GM19455 (cell line): ENCODE measurements around the gene CHST1.

ENCODE experiments used
- ATAC-seq: cut with Tn5 transposase; IDR thresholded peaks from one replicate; pipeline ENCODE4 v1.9.1; 2021; ENCODE audit not compliant: unreplicated experiment

CHST1 gene

DNA sequence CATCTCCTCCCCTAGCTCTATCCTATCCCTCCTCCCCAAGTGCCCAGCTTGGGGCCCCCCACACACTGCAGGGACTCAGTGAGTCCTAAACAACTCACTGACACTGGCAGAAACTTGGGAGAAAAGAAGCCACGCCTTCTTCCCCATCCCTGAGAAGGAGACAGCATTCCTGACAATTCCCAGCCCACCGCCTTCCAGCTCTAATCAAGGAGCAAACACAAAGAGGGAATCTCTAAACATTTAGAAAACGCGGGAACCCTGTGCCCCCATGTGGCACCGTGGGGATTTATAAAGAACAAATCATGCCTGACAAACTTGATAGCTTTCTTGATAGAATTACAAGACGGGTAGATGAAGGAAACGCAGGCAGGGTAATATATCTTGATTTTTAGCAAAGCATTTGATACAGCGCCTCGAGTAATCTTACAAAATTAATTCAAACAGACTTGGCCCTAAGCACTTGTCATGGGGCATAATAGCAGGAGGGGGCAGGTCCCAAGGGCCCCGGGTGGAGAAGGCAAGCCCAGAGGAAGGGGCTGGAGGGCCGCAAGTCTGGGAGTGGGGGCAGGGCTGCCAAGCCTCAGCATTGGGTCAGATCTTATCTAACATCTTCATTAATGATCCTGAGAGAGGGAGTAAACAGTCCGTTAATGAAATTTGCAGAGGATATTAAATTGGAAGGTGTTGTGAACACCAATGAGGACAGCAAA, 4.5 kb downstream of the CHST1 start:
- ATAC-seq = no peak

DNA sequence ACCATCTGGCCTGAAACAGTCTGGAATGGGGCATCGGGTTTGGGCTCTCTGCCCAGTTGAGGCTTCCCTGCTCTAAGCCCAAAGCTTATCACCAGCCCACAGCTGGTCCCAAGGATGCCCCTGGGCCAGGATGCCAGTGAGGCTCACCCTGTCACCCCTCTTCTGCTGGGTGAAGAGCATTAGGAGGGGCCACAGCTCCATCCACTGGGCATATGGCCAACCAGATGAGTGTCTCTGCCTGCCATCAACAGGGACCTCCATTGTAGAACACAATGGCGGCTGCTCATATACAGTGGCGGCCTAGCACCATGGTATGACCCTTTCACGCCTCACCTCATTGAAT, 5.6 kb downstream of the CHST1 start:
- no peak for ATAC-seq

DNA sequence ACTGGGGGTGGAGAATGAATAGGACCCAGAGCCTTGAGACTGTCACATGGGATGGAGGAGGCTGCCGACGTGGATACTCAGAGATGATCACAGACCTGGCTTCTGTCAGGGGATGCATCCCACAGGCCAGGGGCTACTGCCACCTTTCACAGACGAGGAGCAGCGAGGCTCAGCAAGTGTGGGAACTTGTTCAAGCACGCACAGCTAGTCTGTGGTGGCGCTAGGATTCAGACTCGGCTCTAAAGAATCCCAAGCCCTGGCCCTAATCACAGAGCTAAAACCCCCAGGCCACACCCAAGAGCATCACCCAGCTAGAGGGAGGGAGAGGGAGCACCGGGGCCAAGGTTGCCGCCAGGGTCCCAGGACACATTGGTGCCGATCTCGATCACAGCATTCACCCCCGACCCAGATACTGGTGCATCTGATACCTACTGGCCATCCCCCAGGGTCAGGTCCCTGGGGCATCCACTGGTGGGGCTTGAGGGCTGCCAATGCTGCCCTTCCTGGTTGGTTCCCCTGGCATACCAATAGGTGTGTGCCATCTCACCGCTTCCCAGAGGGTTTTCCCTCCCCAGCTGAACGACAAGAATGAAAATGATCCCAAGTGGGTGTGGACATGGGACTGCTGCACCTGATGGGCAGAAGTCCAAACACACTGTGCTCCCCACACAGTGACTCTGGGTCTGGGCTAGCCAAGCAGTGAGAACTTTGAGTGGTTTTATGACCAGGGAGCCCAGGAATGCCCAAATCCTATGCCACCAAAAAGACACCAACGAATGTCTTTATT, 6.2 kb downstream of the CHST1 start:
- no peak for ATAC-seq

DNA sequence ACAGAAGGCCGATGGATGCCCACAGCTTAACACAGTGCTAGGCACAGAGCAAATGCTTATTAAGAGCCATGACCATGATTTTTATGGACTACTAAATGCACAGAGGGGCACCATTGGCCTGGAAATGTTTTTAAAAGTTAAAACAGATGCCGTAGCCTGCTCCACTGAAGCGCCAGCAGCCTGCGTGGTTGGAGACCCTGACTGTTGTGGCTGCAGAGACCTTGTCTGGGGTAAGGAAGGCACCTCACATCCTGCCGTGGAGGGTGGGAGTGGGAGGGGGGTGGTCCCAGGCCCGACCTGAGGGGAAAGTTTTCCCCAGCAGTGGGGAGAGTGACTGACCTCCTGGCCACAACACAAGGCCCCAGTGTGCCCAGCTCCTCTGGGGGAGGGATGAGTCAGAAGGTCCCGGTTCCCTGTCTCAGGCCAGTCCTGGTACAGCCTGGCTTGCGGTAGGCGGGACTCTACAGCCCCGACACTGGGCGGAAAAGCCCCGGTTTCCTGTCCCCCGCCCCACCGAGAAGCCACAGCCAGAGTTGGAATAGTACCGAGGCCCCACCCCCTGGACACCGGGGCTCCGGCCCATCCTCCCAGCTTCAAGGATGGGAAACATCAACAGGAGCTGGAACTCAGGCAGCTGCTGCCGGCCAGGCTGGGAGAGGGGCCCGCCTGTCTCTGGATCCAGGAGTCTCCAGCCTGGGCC, 7.0 kb downstream of the CHST1 start:
- ATAC-seq = no peak

DNA sequence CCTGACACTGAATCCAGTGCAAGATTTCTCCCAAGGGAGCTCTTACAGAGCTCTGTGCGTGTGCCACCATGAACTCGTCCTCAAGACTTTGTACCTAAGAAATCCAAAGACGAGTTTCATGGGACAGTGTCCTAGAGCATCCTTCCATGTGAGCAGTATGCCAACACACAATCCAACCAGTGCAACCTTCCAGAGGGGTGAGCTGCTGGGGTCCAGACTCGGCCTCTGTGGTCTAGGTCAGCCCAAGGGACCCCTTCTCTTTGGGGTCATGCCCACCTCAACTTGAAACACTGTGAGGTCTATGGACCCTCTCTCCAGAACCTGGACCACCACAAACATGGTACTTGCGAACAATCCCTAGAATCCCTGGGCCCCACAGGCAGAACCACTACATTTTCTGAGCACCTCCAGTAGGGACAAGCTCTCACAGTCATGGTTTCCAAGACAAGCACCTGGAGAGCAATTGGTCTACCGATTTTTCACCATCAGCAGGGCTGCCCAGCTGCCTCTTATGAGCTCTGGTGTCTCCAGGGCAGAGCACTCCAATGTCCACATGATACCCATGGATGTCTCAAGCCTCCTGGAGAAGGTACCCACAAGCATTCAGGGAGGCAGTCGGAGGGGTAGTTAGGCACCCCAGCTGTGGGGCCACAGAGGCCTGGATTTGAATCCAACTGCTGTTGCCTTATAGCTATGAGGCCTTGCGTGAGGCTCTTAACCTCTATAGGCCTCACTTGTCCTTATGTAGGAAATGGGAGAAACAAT, 7.7 kb downstream of the CHST1 start:
- ATAC-seq = no peak

DNA sequence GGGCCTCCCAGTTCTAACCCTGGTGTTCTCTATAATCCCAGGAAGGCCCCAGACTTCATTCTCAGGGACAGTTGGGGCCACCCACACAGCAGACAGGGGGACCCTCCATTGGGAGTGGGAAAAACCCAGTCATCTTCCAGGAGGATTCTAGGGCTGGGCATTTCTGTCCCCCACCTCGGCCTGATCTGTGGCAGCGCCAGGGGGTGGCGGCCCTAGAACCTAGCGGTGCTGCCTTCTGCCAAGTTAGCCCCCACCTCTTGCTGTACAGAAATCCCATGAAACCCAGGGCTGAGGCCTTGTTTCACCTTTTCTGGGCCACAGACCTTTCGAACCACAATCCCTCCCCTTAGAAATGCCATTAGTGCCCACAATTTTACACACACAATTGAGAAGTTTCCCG, 9.6 kb downstream of the CHST1 start:
- no peak for ATAC-seq

DNA sequence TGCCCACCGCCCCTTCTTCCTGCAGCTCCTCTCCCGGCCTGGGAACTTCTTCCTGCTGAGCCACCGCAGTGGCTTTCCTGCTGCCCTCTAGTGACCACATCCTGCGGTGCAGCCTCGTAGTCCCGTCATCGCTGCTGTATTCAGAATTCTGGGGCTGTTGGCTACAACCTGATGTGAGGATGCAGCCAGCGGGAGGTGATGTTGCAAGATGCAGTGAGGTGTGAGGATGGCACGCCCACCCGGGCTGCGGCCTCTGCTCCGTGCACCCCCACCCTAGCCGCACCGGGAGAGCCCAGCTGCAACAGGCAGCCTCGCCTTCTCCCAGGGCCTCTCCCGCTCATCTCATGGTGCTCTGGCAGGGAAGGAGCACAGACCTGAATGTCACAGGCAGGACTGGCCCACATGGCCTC, 10.1 kb downstream of the CHST1 start:
- no peak for ATAC-seq

DNA sequence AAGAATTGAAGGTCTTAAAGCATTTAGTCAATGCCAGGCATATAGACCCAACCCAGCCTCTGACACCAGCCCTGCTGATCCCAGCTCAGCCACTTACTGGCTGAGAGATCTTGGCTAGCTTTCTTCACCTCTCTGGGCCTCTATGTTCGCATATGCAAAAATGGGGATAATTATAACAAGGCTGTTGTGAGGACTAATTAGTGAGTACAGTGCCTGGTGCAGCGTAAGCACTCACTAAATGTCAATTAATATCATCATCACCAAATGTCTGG, 10.5 kb downstream of the CHST1 start:
- no peak for ATAC-seq

DNA sequence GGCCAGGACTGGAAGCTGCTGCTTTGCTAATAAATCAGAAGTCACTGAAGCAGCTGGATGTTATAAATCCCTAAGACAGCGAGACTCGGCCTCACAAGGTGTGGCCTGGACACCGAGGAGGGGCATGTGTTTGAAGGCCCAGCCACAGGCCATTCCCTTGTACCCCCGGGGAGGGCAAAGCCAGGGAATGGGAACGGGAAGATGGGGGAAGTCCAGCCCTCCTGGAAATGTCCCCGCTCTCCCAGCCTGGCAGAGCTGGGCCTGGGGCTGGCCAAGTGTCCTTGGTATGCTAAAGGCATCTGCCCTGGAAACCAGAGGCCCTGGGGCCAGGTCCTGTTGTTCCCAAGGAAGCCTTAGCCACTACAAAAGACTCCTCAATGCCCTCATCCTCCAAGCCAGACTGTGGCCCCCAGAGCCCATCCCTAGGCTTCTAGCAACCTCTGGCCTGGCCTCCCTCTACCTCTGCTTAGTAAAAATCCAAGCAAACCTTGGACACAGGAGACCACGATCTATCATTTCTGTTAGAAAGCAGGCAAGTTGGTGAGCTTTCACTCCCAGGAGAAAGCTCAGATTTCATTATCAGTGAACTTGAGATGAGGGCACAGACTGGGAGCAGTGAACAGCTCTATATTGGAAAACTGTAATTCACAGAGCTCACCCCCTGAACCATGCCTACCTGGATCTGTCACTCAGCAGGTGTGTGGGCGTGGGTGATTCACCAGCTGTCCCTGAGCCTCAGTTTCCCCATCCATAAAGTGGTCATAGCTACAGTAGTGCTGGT, 11.0 kb downstream of the CHST1 start:
- no peak for ATAC-seq

DNA sequence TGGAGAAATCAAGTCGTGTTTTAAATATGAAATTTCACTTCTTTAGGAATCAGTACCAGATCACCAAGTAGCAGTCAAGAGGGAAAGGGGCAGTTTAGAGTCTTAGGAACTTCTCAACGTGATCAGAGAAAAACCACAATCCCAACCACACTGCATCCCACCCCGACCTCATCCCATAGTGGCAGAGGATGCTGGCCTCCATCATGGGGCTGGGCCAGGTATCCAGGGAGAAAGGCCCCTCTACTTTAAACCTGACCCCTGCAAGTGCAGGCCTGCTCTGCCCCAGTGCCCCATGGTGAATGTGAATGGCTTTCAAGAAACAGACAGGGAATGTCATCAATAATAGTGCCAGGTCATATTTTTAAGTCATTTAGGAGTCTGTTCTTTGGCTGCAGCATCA, 12.1 kb downstream of the CHST1 start:
- no peak for ATAC-seq

DNA sequence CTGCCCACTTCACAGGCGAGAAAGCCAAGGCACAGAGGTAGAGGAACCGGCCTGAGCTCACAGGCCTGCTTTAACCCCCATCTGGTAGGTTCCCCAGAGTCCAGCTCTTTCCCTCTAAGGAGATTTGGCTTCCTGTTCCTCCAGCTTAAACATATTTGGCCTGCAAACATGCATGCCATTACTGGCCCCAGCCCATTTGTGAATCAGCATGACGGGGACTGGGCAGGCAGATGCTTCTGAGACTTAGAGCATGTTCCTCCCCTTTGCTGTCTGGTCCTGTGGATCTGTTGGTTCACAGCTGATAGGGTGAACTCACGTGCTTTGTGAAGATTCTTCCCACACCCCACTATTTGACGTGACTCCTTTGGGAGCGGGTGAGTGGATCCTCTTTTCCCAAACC, 12.6 kb downstream of the CHST1 start:
- ATAC-seq = no peak

DNA sequence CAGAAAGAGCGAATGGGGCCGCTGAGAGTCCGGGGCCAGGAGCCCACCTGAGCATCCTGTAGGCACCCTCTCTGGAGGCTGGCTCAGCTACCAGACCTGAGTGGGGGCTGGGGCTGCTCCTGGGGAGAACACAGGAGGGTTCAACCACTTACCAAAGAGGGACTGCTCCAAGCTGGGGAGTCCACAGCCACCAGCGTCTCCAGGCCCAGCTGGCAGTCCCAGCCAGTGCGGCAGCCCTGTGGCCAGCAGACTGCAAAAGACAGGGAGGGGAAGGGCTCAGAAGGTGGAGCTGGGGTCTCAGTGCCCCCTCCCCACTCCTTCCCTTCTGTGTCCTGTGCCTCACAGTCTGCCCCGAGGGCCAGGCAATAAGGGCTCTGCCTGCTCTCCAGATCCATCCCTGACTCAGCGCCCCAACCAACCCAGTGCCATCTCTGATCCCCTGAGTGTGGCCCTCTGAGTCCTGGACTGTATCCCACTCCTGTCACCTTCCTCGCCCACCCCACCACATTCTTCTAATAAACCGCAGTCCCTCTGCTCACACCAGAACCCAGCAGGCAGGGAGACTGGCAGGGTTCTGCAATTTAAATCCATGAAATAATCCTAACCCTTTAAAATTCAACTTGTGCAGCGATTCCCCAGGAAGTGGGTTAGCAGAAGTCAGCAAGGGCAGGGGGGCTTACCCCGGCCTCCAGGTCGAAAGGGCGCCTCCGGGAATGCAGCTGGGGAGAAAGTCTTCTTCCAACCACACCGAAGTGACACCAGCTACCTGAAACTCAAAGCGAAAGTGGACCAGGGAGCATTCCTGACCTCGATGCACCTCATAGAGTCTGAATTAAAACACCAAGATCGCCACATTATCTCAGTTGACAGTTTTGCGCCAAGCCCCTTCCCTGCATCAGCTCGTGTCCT, 13.3 kb downstream of the CHST1 start:
- no peak for ATAC-seq

DNA sequence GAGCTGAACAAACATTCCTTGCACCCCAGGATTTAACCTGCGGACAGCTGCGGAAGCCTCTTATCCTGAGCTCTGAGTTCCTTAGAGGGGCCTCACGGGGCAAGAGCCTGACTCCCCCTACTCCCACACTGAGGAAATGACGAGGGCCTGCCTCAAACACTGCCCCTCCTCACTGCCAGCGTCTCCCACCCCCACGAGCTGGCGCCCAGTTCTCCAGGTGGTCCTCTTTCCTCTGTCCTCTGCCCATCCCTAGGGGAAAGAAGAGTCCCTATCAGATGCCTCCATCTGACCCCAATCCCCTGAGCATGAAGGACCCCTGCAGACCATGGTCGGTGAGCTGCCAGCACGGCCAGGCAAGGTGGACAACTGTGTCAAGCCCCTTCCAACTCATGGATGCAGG, 14.3 kb downstream of the CHST1 start:
- ATAC-seq = no peak

DNA sequence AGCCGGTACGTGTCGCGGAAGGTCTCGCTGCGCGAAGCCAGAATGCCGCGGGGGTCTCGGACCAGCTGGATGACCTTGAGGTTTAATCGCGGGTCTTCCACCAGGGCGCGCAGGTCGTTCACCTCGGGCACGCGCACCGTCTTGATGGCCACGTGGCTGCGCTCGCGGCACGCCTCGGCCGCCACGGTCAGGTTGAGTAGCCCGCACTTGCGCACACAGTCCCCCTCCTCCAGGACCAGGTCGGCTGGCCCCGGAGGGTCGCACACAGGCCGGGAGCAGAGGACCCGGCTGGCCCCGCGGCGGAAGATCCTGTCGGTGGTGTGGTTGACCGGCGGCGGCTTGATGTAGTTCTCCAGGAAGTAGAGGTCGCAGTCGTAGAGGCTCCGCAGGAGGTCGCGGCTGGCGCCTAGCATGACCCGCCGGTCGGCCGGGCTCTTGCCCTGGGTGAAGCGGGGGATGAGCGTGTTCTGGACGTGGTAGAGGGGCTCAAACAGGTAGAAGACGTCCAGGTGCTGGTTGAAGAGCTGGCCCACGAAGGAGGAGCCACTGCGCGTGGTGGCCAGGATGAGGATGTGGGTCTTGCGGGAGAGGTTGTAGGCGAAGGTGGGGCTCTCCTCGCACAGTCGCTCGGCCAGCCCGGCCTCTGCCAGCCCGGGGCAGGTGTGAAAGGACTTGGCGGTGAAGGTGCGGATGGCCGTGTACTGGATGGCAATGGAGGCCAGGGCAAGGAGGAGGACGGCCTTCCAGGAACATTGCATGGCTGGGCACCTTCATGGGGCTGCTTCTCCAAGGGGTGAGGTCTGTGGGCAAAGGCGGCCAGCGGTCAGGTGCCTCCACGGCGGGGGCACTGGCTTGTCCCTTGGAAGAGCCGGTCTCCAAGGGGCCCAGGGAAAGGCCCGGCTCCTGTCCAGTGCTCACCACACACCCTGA, 15.0 kb downstream of the CHST1 start:
- no peak for ATAC-seq

DNA sequence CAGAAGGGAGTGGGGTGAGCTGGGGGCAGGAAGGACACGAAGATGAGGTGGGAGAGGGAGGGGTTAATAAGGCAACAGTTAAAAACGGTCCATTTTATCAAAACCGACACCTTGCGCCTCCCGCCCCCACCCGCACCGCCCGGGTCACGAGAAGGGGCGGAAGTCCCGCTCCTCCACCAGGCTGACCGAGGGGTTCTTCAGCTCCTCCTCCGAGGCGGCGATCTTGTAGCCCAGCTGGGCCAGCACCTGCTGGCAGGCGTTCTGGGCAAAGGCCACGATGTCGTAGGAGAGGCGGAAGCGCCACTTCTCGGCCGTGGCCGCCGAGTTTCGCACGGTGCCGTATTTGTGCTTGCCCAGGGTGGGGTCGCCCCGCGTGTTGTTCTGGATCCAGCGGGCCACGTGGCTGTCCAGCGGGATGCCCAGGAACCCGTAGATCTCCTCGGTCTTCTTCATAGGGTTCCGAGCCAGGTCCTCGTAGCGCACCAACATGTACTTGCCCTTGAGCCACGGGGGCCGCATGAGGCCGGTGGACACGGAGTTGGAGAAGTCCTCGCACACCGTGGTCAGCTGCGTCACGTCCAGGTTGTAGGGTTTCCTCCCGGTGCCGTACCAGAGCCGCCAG, 15.8 kb downstream of the CHST1 start:
- no peak for ATAC-seq

DNA sequence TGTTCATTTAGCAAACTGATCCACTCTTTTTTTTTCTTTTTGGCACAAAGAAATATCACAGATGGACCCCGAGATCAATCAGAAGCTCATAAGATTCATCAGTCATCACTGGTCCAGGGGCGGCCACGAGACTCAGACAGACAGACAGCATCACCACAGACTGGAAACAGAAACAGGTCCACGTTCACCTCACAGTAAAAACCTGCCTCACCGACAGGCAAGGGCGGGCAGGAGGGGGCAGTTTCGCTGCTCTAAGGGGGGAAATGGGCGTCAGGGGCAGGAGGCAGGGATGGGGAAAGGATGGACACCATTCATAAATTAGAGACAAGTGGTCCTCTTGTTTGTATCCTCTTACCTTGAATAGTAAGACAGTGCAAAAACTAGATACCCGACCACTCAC, 16.5 kb downstream of the CHST1 start:
- ATAC-seq = no peak

DNA sequence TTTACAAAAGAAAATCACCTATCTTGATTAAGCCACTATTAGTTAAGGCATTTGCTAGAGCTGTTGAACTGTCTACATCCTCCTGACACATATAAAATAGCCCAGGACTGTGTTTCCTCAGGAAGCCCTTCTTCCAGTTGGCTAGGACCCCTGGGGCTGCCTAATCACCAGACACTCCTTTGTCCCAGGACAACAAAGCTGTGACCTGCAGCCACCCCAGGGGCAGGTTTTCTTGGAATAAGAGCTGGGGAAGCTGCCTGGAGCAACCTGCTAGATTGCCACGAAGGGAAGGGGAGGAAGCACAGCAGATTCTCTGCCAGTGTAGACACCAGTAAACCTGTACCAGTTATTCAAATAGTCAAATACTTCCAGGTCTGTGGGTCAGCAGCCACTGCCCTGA, 17.6 kb downstream of the CHST1 start:
- no peak for ATAC-seq

DNA sequence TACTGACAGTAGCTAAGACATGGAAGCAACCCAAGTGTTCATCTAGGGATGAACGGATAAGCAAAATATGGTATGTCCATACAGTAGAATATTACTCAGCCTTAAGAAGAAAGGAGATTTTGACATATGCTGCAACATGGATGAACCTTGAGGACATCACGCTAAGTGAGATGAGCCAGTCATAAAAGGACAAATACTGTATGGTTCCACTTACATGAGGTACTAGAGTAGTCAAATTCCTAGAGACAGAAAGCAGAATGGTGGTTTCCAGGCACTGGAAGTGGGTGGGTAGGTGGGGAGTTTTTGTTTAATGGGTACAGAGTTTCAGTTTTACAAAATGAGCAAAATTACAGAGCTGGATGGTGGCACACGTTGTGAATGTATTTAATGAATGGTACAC, 18.1 kb downstream of the CHST1 start:
- no peak for ATAC-seq
